ENCODE data around the gene PTBP2. TPM values are rescaled to one million over a fixed set of nuclear protein-coding genes. Genes with fewer than 3 reads are reported as not detected.
"Not testable (repeated sequence)": the region's sequence is repeated elsewhere in the genome, so short reads cannot be mapped to it uniquely, and the experiment has no call there.

PTBP2 gene
- total RNA-seq, 2 donors from 2014 or later, result 12.3 to 18.4 TPM

GRCh38 chr1:96762586-96762985 is 41.0 kb downstream of the PTBP2 start:
- not testable (repeated sequence) for H3K27me3 Mint-ChIP-seq; H3K27ac Mint-ChIP-seq; H3K9me3 Mint-ChIP-seq; H3K4me1 Mint-ChIP-seq; ATAC-seq (replicated peaks); H3K4me3 Mint-ChIP-seq
- H3K36me3 Mint-ChIP-seq (ENCODE audit: low read depth), result peaks cover 33% of the 10 kb centered on the region

GRCh38 chr1:96763514-96763913 is 41.9 kb downstream of the PTBP2 start:
- H3K27ac Mint-ChIP-seq, result no peak overlapping the region
- peaks cover 26% of the 10 kb centered on the region for H3K36me3 Mint-ChIP-seq (ENCODE audit: low read depth)
- H3K4me3 Mint-ChIP-seq, result no peak overlapping the region

GRCh38 chr1:96764469-96764868 is 42.9 kb downstream of the PTBP2 start:
- ATAC-seq (replicated peaks), result no peak
- Mint-ChIP-seq H3K4me1 (peaks cover 4% of the 10 kb centered on the region), H3K4me3 (no peak overlapping the region), H3K36me3 (ENCODE audit: low read depth) (peaks cover 24% of the 10 kb centered on the region), H3K9me3 (peaks cover 3% of the 10 kb centered on the region), H3K27ac (no peak overlapping the region), H3K27me3 (no peaks in the 10 kb centered on the region)

More at GRCh38 chr1:96763514-96763913, 41.9 kb downstream of the PTBP2 start:
- Mint-ChIP-seq H3K27me3 (no peaks in the 10 kb centered on the region), H3K4me1 (peaks cover 4% of the 10 kb centered on the region), H3K9me3 (peaks cover 3% of the 10 kb centered on the region)
- ATAC-seq (replicated peaks), result no peak

- peaks cover 68% of the 10 kb centered on the region for H3K36me3 Mint-ChIP-seq (ENCODE audit: low read depth)
- no peak for ATAC-seq (replicated peaks)
- no peak overlapping the region for H3K4me3 Mint-ChIP-seq
- no peaks in the 10 kb centered on the region for H3K27me3 Mint-ChIP-seq
- H3K9me3 Mint-ChIP-seq, result no peaks in the 10 kb centered on the region
- no peak overlapping the region for H3K27ac Mint-ChIP-seq
- H3K4me1 Mint-ChIP-seq, result peaks cover 5% of the 10 kb centered on the region
These were observed 50.3 kb downstream of the PTBP2 start for GRCh38 chr1:96771847-96772246.

- Mint-ChIP-seq H3K36me3 (ENCODE audit: low read depth) (peaks cover 73% of the 10 kb centered on the region), H3K9me3 (no peaks in the 10 kb centered on the region), H3K4me3 (no peak overlapping the region), H3K27ac (no peak overlapping the region), H3K27me3 (no peaks in the 10 kb centered on the region), H3K4me1 (peaks cover 5% of the 10 kb centered on the region)
- ATAC-seq (replicated peaks), result no peak
These were observed 50.8 kb downstream of the PTBP2 start for GRCh38 chr1:96772349-96772748.

GRCh38 chr1:96772972-96773371 is 51.4 kb downstream of the PTBP2 start:
- Mint-ChIP-seq H3K4me3 (no peak overlapping the region), H3K36me3 (ENCODE audit: low read depth) (peaks cover 75% of the 10 kb centered on the region)

GRCh38 chr1:96782206-96782605 is 60.6 kb downstream of the PTBP2 start:
- H3K4me3 Mint-ChIP-seq, result no peak overlapping the region
- H3K27ac Mint-ChIP-seq, result no peak overlapping the region
- H3K27me3 Mint-ChIP-seq, result no peaks in the 10 kb centered on the region
- H3K36me3 Mint-ChIP-seq (ENCODE audit: low read depth), result peaks cover 28% of the 10 kb centered on the region
- H3K9me3 Mint-ChIP-seq, result no peaks in the 10 kb centered on the region
- ATAC-seq (replicated peaks), result no peak
- H3K4me1 Mint-ChIP-seq, result peaks cover 4% of the 10 kb centered on the region

More at GRCh38 chr1:96772972-96773371, 51.4 kb downstream of the PTBP2 start:
- Mint-ChIP-seq H3K9me3 (no peaks in the 10 kb centered on the region), H3K27ac (no peak overlapping the region), H3K4me1 (peaks cover 5% of the 10 kb centered on the region), H3K27me3 (no peaks in the 10 kb centered on the region)
- ATAC-seq (replicated peaks), result no peak

- no peak overlapping the region for H3K4me3 Mint-ChIP-seq
- H3K27me3 Mint-ChIP-seq, result no peaks in the 10 kb centered on the region
- no peaks in the 10 kb centered on the region for H3K9me3 Mint-ChIP-seq
- H3K27ac Mint-ChIP-seq, result no peak overlapping the region
- H3K4me1 Mint-ChIP-seq, result peaks cover 4% of the 10 kb centered on the region
- no peak for ATAC-seq (replicated peaks)
- peaks cover 31% of the 10 kb centered on the region for H3K36me3 Mint-ChIP-seq (ENCODE audit: low read depth)
These were observed 61.3 kb downstream of the PTBP2 start for GRCh38 chr1:96782856-96783255.

- no peak overlapping the region for H3K4me3 Mint-ChIP-seq
- no peak overlapping the region for H3K27ac Mint-ChIP-seq
- peaks cover 75% of the 10 kb centered on the region for H3K36me3 Mint-ChIP-seq (ENCODE audit: low read depth)
- no peaks in the 10 kb centered on the region for H3K27me3 Mint-ChIP-seq
- no peak for ATAC-seq (replicated peaks)
- no peaks in the 10 kb centered on the region for H3K4me1 Mint-ChIP-seq
- no peaks in the 10 kb centered on the region for H3K9me3 Mint-ChIP-seq
These were observed 69.0 kb downstream of the PTBP2 start for GRCh38 chr1:96790599-96790998.

- H3K9me3 Mint-ChIP-seq, result no peaks in the 10 kb centered on the region
- ATAC-seq (replicated peaks), result no peak
- peaks cover 7% of the 10 kb centered on the region for H3K4me1 Mint-ChIP-seq
- H3K4me3 Mint-ChIP-seq, result no peak overlapping the region
- peaks cover 66% of the 10 kb centered on the region for H3K36me3 Mint-ChIP-seq (ENCODE audit: low read depth)
- no peak overlapping the region for H3K27ac Mint-ChIP-seq
- H3K27me3 Mint-ChIP-seq, result no peaks in the 10 kb centered on the region
These were observed 70.6 kb downstream of the PTBP2 start for GRCh38 chr1:96792220-96792619.

- ATAC-seq (replicated peaks), result not testable (repeated sequence)
These were observed 80.1 kb downstream of the PTBP2 start for GRCh38 chr1:96801696-96802095.

GRCh38 chr1:96804648-96805047 is 83.1 kb downstream of the PTBP2 start:
- H3K27me3 Mint-ChIP-seq, result no peaks in the 10 kb centered on the region
- no peak for ATAC-seq (replicated peaks)
- peaks cover 6% of the 10 kb centered on the region for H3K4me1 Mint-ChIP-seq
- H3K9me3 Mint-ChIP-seq, result no peaks in the 10 kb centered on the region
- no peak overlapping the region for H3K4me3 Mint-ChIP-seq
- H3K27ac Mint-ChIP-seq, result no peak overlapping the region
- H3K36me3 Mint-ChIP-seq (ENCODE audit: low read depth), result peaks cover 71% of the 10 kb centered on the region

More at GRCh38 chr1:96801696-96802095, 80.1 kb downstream of the PTBP2 start:
- H3K27me3 Mint-ChIP-seq, H3K4me3 Mint-ChIP-seq, H3K27ac Mint-ChIP-seq, H3K4me1 Mint-ChIP-seq, H3K9me3 Mint-ChIP-seq: not testable (repeated sequence)
- peaks cover 53% of the 10 kb centered on the region for H3K36me3 Mint-ChIP-seq (ENCODE audit: low read depth)

GRCh38 chr1:96808191-96808590 is 86.6 kb downstream of the PTBP2 start:
- H3K36me3 Mint-ChIP-seq (ENCODE audit: low read depth), result peaks cover 90% of the 10 kb centered on the region
- H3K4me3 Mint-ChIP-seq, result no peak overlapping the region
- no peaks in the 10 kb centered on the region for H3K9me3 Mint-ChIP-seq
- no peaks in the 10 kb centered on the region for H3K27me3 Mint-ChIP-seq
- no peak overlapping the region for H3K27ac Mint-ChIP-seq
- no peak for ATAC-seq (replicated peaks)
- H3K4me1 Mint-ChIP-seq, result peaks cover 6% of the 10 kb centered on the region

- H3K27me3 Mint-ChIP-seq, result no peaks in the 10 kb centered on the region
- no peak for ATAC-seq (replicated peaks)
- no peaks in the 10 kb centered on the region for H3K9me3 Mint-ChIP-seq
- H3K4me1 Mint-ChIP-seq, result peaks cover 4% of the 10 kb centered on the region
- H3K27ac Mint-ChIP-seq, result no peak overlapping the region
- H3K36me3 Mint-ChIP-seq (ENCODE audit: low read depth), result peaks cover 51% of the 10 kb centered on the region
- no peak overlapping the region for H3K4me3 Mint-ChIP-seq
These were observed 94.3 kb downstream of the PTBP2 start for GRCh38 chr1:96815914-96816313.

GRCh38 chr1:96820107-96820506 is 98.5 kb downstream of the PTBP2 start:
- Mint-ChIP-seq H3K27me3 (no peaks in the 10 kb centered on the region), H3K36me3 (ENCODE audit: low read depth) (peaks cover 19% of the 10 kb centered on the region), H3K4me1 (peaks cover 8% of the 10 kb centered on the region), H3K9me3 (peaks cover 3% of the 10 kb centered on the region), H3K27ac (peak overlapping the region; percentile 35), H3K4me3 (no peak overlapping the region)
- ATAC-seq (replicated peaks), result no peak

GRCh38 chr1:96820671-96821070 is 99.1 kb downstream of the PTBP2 start:
- peaks cover 3% of the 10 kb centered on the region for H3K9me3 Mint-ChIP-seq
- no peaks in the 10 kb centered on the region for H3K27me3 Mint-ChIP-seq
- peak overlapping the region; percentile 35 for H3K27ac Mint-ChIP-seq
- ATAC-seq (replicated peaks), result no peak
- peaks cover 16% of the 10 kb centered on the region for H3K36me3 Mint-ChIP-seq (ENCODE audit: low read depth)
- H3K4me3 Mint-ChIP-seq, result no peak overlapping the region
- peaks cover 8% of the 10 kb centered on the region for H3K4me1 Mint-ChIP-seq

Data from activated T-helper 17 cell treated with anti-CD3 and anti-CD28 coated beads, Interleukin-2, amount 50 U/mL, for 72 hours (primary cell).